HT1080 (cell line): ENCODE measurements around the gene LITAFD. TPM values are rescaled to one million over a fixed set of nuclear protein-coding genes. Genes with fewer than 3 reads are reported as not detected.
"Not testable (repeated sequence)": the region's sequence is repeated elsewhere in the genome, so short reads cannot be mapped to it uniquely, and the experiment has no call there.

Experiments
- DNase-seq: peaks from one replicate; pipeline ENCODE4 v3.0.0-alpha.2; 2015; ENCODE audit warnings: low read depth
- total RNA-seq: library from RNA; depleted of rRNA; stranded (reverse); fragments of >200 nt; shearing (Covaris generic); gene quantifications from 2 replicates; pipeline ENCODE4 v1.2.3, GENCODE V29; 2014

The LITAFD gene
- total RNA-seq, 1 experiment from 2014 or later: not detected

DNA sequence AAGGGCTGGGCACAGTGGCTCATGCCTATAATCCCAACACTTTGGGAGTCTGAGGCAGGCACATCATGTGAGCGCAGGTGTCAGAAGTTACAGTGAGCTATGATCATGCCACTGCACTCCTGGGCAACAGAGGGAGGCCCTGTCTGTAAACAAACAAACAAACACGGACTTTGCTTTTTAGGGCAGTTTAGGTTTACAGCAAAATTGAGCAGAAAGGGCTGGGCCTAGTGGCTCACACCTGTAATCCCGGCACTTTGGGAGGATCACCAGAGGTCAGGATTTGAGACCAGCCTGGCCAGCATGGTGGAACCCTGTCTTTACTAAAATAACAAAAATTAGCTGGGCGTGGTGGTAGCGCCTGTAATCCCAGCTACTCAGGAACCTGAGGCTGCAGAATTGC, 10.1 kb upstream of the LITAFD start:
- DNase-seq: no peak

DNA sequence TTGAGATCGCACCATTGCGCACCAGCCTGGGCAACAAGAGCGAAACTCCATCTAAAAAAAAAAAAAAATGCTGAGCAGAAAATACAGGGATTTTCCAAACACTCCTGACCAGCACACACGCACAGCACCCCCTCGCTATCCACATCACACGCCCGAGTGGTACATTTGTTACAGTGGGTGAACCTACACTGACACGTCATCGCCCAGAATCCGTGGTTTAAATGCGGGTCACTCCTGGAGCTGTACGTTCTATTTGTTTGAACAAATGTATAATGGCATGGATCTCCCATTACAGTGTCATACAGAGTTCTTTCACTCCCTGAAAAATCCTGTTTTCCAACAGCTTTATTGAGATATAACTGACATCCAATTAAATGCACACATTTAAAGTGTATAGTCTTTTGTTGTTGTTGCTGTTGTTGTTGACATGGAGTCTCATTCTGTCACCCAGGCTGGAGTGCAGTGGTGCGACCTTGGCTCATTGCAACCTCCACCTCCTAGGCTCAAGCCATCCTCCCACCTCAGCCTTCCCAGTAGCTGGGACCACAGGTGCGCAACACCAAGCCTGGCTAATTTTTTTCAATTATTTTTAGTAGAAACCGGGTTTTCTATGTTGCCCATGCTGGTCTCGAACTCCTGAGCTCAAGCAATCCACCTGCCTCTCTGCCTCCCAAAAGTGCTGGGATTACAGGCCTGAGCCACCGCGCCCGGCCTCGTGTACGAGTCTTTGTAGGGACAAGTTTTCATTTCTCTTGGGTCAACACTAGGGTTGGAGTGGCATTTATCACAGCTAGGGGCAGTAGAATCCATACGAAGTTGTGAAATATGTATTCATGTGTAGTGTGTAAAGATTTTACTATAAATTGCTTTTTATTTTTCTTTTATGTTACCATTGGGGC, 8.9 kb upstream of the LITAFD start:
- DNase-seq: no peak

DNA sequence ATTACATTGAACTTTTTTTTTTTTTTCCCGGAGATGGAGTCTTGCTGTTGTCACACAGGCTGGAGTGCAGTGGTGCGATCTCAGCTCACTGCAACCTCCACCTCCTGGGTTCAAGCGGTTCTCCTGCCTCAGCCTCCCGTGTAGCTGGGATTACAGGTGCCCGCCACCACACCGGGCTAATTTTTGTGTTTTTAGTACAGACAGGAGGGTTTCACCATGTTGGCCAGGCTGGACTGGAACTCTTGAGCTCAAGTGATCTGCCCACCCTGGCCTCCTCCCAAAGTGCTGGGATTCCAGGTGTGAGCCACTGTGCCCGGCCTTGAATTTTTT, 8.3 kb upstream of the LITAFD start:
- DNase-seq: not testable (repeated sequence)

DNA sequence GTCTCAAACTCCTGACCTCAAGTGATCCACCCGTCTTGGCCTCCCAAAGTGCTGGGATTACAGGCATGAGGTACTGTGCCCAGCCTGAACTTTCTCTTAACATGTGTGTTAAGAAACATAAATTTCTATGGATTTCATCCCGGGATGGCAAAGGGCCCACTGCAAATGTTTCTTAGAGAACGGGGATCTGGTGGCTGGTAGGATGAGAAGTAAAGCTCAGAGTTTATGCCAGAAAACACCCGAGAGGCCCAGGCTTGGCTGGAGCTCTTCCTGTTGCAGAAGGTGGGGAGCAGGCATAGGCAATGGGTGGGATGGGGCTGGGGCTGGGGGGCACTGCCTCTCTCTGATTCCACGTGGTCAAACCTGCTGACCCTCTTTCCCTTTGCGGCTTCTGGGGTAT, 7.8 kb upstream of the LITAFD start:
- no peak for DNase-seq

DNA sequence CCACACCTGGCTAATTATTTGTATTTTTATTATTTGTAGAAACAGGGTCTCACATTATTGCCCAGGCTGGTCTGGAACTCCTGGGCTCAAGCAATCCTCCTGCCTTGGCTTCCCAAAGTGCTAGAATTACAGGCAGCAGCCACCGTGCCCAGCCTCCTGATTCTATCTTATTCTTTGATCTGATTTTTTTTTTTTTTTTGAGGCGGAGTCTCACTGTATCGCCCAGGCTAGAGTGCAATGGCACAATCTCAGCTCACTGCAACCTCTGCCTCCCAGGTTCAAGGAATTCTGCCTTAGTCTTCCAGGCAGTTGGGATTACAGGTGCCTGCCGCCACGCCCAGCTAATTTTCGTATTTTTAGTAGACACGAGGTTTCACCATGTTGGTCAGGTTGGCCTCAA, 6.8 kb upstream of the LITAFD start:
- not testable (repeated sequence) for DNase-seq

DNA sequence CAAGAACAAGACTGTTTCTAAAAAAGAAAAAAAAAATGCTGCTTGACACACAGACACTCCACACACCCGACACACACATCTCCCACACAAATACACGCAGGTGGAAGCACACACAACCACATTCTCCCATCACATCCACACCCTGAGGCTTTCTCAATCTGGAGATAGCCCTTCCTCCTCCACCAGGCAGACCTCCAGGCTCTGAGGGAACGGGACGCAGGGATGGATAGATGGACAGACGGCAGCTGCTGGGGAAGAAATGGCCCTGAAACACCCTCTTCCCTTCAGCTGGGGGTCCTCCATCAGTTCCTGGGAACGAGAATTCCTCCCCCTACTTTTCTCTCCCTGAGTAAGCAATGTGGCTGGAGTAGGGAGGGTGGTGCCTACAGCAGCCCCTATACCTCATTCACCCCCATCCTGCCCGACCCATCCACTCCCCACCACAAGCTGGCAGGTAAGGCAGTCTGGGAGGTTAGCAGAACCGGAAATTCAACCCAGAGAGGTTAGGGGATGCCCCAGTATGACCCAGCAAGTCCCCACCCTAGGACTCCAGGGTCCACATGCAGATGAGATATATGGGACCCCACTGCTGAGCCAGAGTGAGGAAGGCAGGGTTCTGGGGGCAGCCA, 4.1 kb upstream of the LITAFD start:
- no peak for DNase-seq

DNA sequence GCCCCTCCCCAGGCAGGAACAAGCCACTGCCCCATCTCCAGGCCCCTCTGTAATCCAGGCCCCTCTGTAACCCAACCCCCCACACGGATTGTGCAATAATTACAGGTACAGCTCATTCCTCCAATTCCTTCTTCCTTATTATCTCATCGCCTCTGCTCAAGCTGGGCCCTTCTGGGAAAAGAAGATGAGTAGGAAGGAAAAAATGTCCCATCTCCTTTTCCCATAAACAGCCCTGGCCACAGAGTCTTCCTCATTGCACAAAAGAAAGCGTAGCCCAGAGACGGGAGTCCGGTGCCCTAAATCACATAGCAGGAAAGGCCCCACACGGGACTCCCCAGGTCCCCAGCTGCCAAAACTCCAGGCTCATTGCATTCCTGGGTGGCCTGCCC, 3.6 kb upstream of the LITAFD start:
- peak; percentile 85 for DNase-seq

DNA sequence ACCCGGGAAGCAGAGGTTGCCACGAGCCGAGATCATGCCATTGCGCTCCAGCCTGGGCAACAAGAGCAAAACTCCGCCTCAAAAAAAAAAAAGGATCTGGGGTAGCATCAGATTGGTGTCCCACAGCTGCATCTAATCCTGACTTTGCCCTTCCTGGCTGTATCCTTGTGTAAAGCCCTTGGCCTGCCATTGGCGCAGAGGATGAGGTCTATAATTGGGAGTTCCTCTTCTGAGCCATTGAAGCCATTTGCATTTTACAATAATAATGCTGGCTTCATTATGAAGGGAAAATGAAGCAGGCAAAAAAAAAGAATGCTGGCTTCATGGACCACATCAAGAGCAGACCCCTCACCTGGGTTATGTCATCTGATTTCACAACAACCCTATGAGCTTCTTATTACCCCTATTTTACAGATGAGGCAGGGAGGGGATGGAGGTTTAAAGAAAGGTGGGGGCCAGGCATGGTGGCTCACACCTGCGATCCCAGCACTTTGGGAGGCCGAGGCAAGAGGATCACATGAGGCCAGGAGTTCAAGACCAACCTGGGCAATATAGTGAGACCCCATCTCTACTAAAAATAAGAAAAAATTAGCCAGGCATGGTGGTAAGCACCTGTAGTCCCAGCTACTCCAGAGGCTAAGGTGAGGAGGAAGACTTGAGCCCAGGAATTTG, 1.2 kb upstream of the LITAFD start:
- no peak for DNase-seq

DNA sequence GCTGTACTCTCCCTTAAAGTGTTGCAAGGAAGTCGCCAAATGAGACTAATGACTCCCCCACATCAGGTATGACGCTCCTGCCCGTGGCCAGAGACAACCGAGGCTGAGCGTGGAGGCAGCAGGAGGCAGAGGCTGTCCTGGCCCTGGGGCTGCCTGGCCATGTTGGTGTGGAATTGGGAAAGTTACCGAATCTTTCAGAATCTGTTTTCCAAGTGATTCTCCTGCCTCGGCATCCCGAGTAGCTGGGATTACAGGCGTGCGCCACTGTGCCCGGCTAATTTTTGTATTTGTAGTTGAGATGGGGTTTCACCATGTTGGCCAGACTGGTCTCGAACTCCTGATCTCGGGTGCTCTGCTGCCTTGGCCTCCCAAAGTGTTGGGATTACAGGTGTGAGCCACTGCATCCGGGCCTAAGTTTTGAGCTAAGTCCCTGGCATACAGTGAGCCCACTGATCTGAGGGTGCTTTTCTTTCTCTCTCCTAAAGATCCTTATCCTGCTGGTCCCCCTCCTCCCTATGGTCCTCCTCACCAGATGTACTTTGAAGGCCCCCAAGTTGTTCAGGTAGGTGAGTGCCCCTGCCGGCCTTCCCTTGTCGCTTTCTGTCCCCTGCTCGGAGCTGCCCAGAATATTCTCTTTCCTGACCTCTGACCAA, 700 bp downstream of the LITAFD start:
- DNase-seq: no peak

DNA sequence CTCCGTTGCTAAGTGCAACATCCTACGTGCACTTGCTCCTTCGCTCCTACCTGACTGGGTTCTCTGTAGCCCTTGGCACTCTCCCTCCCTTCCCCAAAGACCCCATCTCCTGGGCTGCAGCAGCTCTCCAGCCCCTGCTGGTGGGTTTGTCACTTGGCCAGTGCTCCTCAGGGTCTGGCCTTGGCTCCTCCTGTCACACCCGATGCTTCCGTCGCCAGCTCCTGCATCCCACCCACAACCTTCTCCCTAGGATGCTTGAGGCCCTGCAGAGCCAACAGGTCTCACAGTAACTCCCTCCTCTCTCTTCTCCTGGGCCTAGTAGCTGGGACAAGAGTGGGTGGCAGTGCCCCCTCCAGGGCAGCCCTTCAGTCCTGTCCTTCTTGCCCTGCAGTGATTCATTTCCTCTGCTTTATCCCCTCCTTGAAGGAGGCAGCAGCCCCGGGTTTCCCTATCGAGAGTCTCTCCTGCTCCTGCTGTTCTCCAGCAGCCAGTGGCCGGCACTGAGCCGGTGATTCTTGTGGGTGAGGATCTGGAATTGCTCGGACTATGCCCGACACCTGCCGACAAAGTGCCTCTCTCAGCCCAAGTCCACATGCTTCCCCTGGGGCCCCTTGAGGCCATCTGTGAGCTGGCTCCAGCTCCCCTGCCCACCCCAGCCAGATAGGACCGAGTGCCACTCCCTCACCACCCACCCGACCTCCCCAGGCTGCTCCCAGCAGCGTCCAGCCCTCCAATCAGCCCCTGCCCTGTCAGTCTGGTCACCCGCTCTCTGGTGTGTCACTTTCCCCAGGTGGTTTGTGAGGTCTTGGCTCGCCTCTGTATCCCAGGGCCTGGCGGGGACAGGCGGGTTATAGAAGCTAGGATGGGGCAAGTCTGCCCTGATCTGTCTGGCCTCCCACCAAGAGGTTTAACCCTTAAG, 3.8 kb downstream of the LITAFD start:
- peak; percentile 88 for DNase-seq

DNA sequence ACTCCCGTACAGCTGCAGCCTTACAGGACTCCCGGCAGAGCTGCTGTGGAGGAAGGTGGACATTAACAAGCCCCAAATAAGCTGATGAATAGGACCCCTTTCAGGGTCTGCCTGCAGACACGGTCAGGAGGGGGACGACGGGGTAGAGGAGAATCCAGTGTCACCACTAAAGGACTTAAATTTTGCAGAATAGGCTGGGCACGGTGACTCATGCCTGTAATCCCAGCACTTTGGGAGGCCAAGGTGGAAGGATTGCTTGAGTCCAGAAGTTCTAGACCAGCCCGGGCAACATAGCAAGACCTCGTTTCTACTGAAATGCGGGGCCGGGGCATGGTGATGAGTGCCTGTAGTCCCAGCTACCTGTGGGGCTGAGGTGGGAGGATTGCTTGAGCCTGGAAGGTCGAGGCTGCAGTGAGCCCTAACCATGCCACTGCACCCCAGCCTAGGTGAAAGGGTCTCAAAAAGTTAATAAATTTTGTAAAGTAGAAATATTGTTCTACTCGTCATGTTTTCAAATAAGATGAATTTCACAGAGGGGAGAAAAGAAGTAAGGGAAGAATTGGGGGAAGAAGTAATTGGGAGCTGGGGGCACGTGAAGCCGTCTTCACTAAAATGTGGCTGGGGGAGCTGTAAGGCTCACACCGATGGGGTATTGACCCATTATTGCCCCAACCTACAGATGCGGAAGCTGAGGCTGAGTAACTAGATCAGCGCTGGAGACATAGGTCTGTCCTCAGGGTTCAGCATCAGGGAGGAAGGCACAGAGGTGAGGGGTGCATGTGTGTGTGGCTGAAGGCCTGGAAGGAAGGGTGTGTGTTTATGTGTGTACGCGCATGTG, 4.7 kb downstream of the LITAFD start:
- no peak for DNase-seq

DNA sequence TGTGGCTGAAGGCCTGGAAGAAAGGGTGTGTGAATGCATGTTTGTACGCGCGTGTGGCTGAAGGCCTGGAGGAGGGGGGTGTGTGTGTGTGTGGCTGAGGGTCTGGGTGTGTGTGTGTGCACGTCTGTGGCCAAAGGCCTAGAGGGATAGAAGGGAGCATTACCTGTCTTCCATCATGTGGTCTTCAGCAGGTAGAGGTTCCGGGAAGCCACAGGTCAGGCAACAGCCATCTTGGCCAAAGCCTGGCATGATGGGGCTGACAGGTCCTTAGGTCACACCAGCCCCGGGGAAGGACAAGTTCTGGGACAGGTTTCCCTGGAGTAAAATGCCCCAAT, 5.2 kb downstream of the LITAFD start:
- no peak for DNase-seq

DNA sequence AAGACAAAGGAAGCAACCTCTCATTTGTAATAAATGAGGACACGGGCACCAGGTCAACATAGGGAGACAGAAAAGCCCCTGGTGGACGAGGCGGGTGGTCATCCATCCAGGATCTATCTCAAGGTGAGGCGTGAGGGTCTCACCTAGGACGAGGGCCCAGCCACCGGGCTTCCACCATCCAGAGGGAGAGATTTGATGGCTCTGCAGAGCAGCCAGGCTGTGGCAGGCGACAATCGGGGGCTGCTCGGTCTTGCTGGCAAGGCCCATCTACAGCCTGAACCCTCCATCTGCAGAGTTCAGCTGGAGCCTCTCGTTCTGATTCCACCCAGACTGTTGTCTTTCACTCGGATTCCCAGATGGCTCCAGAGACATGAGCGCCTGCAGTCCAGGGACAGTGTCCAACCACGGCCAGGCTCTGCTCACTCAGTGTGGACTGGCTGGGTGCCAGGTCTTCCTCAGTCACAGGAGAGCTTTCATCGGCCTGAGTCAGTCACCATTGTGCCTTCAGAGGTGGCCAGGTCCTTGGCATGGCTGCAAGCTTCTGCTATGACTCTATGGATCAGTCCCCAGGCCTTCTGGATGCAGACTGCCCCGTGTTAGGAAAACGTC, 5.9 kb downstream of the LITAFD start:
- DNase-seq: peak; percentile 42

DNA sequence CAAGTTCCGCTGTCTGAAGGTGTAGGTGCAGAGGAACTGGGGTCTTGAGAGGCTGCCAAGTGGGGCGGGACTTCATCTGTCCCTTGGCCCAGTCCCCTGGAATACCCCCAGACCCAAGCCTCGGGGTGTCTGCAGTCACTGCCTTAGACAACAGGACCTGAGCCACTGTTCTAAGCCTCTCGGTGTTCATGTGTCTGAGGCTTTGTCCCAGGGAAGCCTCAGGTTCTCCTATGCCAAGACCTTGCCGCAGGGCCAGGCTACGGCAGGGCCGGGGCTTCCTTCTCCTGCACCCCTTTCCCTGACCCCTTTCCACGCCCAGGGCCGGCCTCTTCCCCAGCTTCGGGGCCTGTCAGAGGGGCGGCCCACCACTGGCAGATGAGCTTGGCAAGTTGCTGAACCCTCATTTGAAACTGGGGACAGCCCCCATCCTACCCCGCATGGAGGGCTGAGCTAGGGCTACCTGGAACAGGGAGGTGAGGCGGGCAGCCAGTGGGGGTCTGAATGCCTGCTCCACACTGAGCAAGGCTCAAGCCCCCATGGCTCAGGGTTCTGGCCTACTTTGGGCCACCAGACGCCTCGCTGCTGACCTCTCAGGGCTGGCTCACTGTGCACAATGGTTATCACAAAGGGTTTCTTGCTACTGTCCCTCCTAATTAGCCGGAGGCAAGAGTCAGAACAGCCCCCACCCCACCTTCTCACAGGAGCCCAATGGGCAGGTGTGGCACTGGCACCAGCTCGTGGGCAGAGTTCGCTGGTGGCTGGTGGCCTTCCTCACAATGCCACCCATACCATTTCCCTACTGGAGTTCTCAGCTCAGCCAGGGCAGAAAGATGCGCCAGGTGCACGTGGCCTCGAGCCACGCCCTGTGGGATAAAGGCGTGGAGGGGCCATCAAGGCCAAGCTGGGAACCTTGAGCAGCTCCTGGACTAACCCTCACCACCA, 7.1 kb downstream of the LITAFD start:
- DNase-seq: no peak

DNA sequence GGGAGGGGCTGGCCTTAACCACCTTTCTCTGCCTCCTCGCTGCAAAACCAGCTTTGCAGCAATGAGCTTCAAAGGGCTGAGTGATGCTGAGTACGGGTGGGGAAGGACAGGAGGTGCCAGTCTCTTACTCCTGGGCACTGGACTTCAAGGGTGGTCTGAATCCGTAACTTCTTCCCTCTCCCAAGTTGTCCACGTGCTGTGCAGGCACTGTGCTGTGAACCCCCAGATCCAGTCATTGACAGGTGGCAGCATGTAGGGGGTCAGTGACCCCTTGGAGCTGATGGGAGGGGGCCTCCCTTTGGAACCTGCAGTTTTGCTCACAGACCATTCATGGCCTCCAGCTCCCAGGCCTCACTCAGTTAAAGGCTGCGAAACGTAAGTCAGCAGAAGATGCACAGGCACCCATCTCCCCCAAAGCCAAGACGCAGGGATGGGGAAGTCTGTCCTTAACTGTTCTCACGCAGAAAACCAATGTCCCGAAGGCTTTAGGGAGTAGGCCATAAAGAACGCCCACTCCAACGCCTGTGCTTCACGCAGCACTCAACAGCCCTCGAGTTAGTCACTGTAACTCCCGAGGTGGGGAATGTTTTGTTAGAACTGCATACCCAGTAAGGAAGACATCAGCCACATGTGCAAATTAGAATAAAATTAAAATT, 7.9 kb downstream of the LITAFD start:
- no peak for DNase-seq

DNA sequence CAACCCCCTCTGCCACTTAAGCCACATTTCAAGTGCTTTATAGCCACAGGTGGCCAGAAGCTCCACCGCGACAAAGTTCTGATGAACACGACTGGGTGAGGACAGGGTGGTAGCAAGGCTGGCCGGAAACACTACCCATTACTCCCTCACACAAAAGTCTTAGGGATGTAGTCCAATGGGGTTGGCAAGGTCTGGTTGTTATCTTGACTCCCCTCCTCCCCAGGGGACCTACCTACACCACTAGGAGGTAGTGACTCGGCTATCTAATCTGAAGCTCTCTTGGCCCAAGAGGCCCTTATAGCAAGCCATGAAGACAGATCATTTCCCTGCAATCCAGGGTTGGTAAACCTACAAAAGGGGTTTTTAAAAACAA, 8.4 kb downstream of the LITAFD start:
- DNase-seq: no peak

DNA sequence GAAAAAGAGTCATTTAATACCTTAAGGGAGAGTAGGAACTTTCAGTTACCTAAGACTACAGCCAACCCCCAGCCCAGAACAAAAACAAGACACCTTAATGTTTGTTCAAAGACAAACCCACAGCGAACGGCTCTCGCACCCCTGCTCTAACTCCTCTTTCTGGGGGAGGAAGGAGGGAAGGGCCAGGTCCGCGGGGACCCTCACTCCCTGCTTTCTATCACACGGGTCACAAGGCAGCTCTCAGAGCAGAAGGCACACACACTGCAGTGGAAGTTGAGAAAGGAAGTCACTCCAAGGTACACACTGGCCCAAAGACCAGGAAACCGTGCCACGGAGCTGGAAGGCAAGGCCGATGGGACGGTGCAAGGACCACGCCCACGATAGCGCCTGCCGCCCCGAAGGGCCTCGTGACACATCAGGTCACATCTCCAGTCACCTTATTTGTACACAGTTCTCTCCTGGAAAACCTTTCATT, 10.0 kb downstream of the LITAFD start:
- DNase-seq: no peak

DNA sequence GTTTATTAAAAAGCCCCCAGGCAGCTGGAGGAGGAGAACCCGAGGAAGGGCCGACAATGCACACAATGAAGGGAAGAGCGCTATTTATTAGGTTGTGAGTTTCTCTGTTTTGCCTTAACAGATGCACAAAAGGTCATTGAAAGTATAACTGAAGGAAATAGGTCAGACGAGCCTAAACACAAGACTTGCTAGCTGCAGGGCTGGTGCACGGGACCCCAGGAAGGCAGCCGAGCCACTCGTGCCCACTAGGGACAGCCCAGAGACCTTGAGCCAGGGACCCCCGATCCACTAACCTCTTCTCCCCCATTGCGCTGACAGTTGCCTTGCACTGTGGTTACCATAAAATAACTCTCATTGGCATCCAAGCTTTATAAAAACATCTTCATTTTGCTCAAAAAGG, 11.3 kb downstream of the LITAFD start:
- no peak for DNase-seq
